Coronary artery (tissue), 2 donors: ENCODE measurements around the gene HTR4.

Source experiments
- DNase-seq: peaks from one replicate; pipeline ENCODE4 v3.0.0-alpha.2; 2017; ENCODE audit warnings: low spot score
- H3K27ac ChIP-seq, 2 donors: fragments of 200-600 bp; sonication (generic); one replicate each; pipeline ENCODE4 v1.5.1; 2016 to 2019
- H3K4me3 ChIP-seq: fragments of 200-600 bp; sonication (generic); 2 replicates; pipeline ENCODE4 v1.5.1; 2016; ENCODE audit warnings: mild to moderate bottlenecking, moderate library complexity
- CTCF ChIP-seq: fragments of 200-600 bp; sonication (generic); IDR thresholded peaks from one replicate; pipeline ENCODE4 v1.5.1; 2019; ENCODE audit warnings: antibody characterized with exemption

HTR4 gene

GRCh38 chr5:148499452-148499851 lies 154.9 kb downstream of the HTR4 start:
- no peak overlapping the region for H3K27ac ChIP-seq
- TF ChIP-seq CTCF, result no peak
- no peak overlapping the region for H3K4me3 ChIP-seq
- DNase-seq, result no peak

GRCh38 chr5:148497757-148498156 lies 156.6 kb downstream of the HTR4 start:
- no peak for TF ChIP-seq CTCF
- DNase-seq, result no peak
- H3K27ac ChIP-seq, result no peak overlapping the region
- no peak overlapping the region for H3K4me3 ChIP-seq

GRCh38 chr5:148492351-148492750 lies 162.0 kb downstream of the HTR4 start:
- H3K4me3 ChIP-seq, result no peak overlapping the region
- TF ChIP-seq CTCF, result no peak
- H3K27ac ChIP-seq, result no peak overlapping the region
- DNase-seq, result no peak

- DNase-seq, result no peak
- Histone ChIP-seq H3K27ac (no peak overlapping the region), H3K4me3 (no peak overlapping the region)
- TF ChIP-seq CTCF, result no peak
Observed at GRCh38 chr5:148491793-148492184, 162.5 kb downstream of the HTR4 start.

GRCh38 chr5:148491015-148491792 lies 163.1 kb downstream of the HTR4 start:
- no peak for TF ChIP-seq CTCF
- DNase-seq, result no peak
- no peak overlapping the region for H3K4me3 ChIP-seq
- peak overlapping the region in 1 of 2 donors; percentile 37 for H3K27ac ChIP-seq

- no peak overlapping the region for H3K27ac ChIP-seq
- H3K4me3 ChIP-seq, result no peak overlapping the region
- no peak for DNase-seq
- no peak for TF ChIP-seq CTCF
Observed at GRCh38 chr5:148488757-148489156, 165.6 kb downstream of the HTR4 start.

- TF ChIP-seq CTCF, result no peak
- Histone ChIP-seq H3K4me3 (no peak overlapping the region), H3K27ac (no peak overlapping the region)
- no peak for DNase-seq
Observed at GRCh38 chr5:148486456-148486855, 167.9 kb downstream of the HTR4 start.
